ENCODE measurements around the gene TOGARAM1.

TOGARAM1 gene

GRCh38 chr14:44982594-44982993, 20.6 kb downstream of the TOGARAM1 start:
- TF ChIP-seq CTCF (IDR thresholded peaks at IDR 0.05; ENCODE audit: control insufficient read depth, insufficient read depth, low read depth, low read length, missing control alignments) = no peak
- DNase-seq (ENCODE audit: low read depth) = no peak
- no peak overlapping the region for H3K4me3 ChIP-seq (ENCODE audit: control insufficient read depth, low read depth, low read length)

DNA sequence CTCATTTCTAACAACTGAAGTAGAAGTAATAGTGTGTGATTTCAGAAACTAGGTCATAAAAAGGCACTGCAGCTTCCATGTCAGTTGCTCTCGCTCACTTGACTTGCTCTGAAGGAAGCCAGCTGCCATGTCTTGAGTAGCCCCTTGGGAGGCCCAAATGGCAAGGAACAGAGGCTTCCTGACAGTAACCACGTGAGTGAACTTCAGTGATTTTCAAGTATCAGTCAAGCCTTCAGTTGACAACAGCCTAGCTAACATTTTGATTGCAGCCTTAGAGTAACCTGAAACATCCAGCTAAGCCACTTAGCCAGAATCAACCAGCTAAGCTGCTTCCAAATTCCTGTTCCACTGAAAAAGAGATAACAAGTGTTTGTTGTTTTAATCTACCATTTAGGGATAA, 26.7 kb downstream of the TOGARAM1 start:
- no peak for DNase-seq (ENCODE audit: low read depth)
- TF ChIP-seq CTCF (IDR thresholded peaks at IDR 0.05; ENCODE audit: control insufficient read depth, insufficient read depth, low read depth, low read length, missing control alignments) = no peak

GRCh38 chr14:44989497-44990440, 27.8 kb downstream of the TOGARAM1 start:
- no peak overlapping the region for H3K4me3 ChIP-seq (ENCODE audit: control insufficient read depth, low read depth, low read length)
- no peak for DNase-seq (ENCODE audit: low read depth)
- no peak for TF ChIP-seq CTCF (IDR thresholded peaks at IDR 0.05; ENCODE audit: control insufficient read depth, insufficient read depth, low read depth, low read length, missing control alignments)

More for the DNA sequence above, 26.7 kb downstream of the TOGARAM1 start:
- no peak overlapping the region for H3K4me3 ChIP-seq (ENCODE audit: control insufficient read depth, low read depth, low read length)

- no peak for DNase-seq (ENCODE audit: low read depth)
- no peak for TF ChIP-seq CTCF (IDR thresholded peaks at IDR 0.05; ENCODE audit: control insufficient read depth, insufficient read depth, low read depth, low read length, missing control alignments)
Measured at GRCh38 chr14:44990533-44990932, 28.5 kb downstream of the TOGARAM1 start.

DNA sequence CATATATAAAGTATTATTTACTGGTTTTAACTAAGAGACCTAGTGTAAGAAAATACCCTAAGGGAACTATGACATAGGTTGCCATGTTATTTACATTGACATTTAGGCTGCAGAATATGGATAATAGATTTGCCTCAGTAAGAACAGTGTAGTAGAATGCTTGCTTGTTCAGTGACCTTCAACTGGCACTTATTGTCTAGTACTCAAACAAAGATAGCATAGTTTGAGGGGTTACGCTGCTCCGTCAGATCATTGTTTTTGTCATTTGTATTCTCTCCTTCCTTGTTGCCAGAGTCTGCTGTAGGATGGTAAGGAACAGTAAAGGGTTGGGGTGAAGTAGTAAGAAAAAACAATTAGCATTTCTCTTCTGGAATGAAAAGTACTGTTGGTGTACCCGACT, 33.2 kb downstream of the TOGARAM1 start:
- no peak overlapping the region for H3K4me3 ChIP-seq (ENCODE audit: control insufficient read depth, low read depth, low read length)
- no peak for DNase-seq (ENCODE audit: low read depth)
- TF ChIP-seq CTCF (IDR thresholded peaks at IDR 0.05; ENCODE audit: control insufficient read depth, insufficient read depth, low read depth, low read length, missing control alignments) = no peak

More at GRCh38 chr14:44990533-44990932, 28.5 kb downstream of the TOGARAM1 start:
- H3K4me3 ChIP-seq (ENCODE audit: control insufficient read depth, low read depth, low read length) = no peak overlapping the region

DNA sequence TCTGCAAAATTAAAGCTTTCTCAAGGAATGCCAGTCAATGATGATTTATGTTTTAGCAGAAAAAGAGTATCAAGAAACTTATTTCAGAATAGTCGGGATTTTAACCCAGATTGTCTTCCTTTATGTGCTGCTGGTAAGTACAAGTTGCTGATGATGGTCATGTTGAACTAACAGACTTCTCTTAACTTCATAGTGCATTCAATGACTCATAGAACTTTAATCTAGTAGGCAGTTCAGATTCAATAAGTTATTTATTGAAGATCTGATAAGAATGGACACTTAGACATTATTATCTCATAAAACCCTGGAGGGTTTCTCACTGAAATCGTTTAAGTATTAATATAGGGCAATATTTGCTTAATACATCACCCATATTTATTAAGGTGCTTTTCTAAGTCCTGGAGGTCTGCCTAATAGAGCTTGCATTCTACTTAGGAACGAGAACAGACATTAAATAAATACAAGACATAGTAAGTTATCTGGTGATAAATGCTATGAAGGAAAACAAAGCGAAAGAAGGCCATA, 33.8 kb downstream of the TOGARAM1 start:
- H3K4me3 ChIP-seq (ENCODE audit: control insufficient read depth, low read depth, low read length) = no peak overlapping the region
- TF ChIP-seq CTCF (IDR thresholded peaks at IDR 0.05; ENCODE audit: control insufficient read depth, insufficient read depth, low read depth, low read length, missing control alignments) = no peak
- DNase-seq (ENCODE audit: low read depth) = no peak
